Left ventricle myocardium inferior (tissue), 1 donor: Measurements from ENCODE around the gene CSF2RB. TPM values are rescaled to one million over a fixed set of nuclear protein-coding genes. Genes with fewer than 3 reads are reported as not detected.

ENCODE experiments used
- DNase-seq: peaks from one replicate; pipeline ENCODE4 v3.0.0-alpha.2; 2020
- H3K27ac ChIP-seq: fragments of 200-600 bp; replicated peaks from 2 replicates; pipeline ENCODE4 v1.8.0; 2021
- H3K27me3 ChIP-seq: fragments of 200-600 bp; 2 replicates; pipeline ENCODE4 v1.8.0; 2021; ENCODE audit warnings: low read depth
- H3K36me3 ChIP-seq: fragments of 200-600 bp; 2 replicates; pipeline ENCODE4 v1.8.0; 2021
- H3K4me1 ChIP-seq: fragments of 200-600 bp; 2 replicates; pipeline ENCODE4 v1.8.0; 2021
- H3K4me3 ChIP-seq: fragments of 200-600 bp; 2 replicates; pipeline ENCODE4 v1.8.0; 2021; ENCODE audit warnings: mild to moderate bottlenecking, moderate library complexity
- H3K9me3 ChIP-seq: fragments of 200-600 bp; replicated peaks from 2 replicates; pipeline ENCODE4 v1.8.0; 2021
- intact Hi-C: fragments of 100-400 bp; cut with micrococcal nuclease; formaldehyde crosslinking; loops from one replicate; pipeline ENCODE4 v1.11.0; 2022
- total RNA-seq: library from RNA; stranded (reverse); fragmentation: NEBNext Ultra II Directional; extraction: Animal tissue kit (Norgen Biotek cat#: 25700); gene quantifications from one replicate; pipeline ENCODE4 v1.2.1, GENCODE V29; 2021
- TF ChIP-seq, protein P1 (sequence below): fragments of 200-600 bp; IDR thresholded peaks from 2 replicates; pipeline ENCODE4 v1.8.0; 2021; ENCODE audit warnings: antibody characterized with exemption, mild to moderate bottlenecking, borderline replicate concordance
- donor health status: DM: no; HTN: yes; CAD: no; lungs with severe emphysema.

CSF2RB gene
- total RNA-seq, 1 donor from 2014 or later = 2.8 TPM

DNA sequence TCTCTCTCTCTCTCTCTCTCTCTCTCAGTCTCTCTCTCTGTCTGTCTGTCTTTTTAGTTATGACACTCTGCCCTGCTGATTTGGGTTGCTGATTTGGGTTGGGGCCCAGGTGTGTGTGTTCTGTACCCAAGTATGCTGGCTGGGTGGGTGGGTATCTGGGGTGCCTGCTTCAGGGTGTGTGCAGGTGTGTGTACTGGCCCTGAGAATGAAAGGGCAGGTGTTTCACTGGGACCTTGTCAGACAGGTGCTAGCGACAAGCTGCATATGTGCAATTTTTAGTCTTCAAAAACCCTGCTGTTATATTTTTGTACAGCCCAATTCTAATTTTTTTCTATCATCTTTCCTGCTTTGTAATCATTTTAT lies 943 bp downstream of the CSF2RB start:
- DNase-seq = no peak
- intact Hi-C loops = no loop called here
- Histone ChIP-seq H3K27me3 (peaks cover 34% of the 10 kb centered on the region), H3K9me3 (peaks cover 8% of the 10 kb centered on the region), H3K36me3 (no peaks in the 10 kb centered on the region), H3K4me1 (no peaks in the 10 kb centered on the region), H3K4me3 (peak overlapping the region; percentile 51), H3K27ac (no peak overlapping the region)
- TF ChIP-seq, protein P1, sequence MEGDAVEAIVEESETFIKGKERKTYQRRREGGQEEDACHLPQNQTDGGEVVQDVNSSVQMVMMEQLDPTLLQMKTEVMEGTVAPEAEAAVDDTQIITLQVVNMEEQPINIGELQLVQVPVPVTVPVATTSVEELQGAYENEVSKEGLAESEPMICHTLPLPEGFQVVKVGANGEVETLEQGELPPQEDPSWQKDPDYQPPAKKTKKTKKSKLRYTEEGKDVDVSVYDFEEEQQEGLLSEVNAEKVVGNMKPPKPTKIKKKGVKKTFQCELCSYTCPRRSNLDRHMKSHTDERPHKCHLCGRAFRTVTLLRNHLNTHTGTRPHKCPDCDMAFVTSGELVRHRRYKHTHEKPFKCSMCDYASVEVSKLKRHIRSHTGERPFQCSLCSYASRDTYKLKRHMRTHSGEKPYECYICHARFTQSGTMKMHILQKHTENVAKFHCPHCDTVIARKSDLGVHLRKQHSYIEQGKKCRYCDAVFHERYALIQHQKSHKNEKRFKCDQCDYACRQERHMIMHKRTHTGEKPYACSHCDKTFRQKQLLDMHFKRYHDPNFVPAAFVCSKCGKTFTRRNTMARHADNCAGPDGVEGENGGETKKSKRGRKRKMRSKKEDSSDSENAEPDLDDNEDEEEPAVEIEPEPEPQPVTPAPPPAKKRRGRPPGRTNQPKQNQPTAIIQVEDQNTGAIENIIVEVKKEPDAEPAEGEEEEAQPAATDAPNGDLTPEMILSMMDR = no peak

DNA sequence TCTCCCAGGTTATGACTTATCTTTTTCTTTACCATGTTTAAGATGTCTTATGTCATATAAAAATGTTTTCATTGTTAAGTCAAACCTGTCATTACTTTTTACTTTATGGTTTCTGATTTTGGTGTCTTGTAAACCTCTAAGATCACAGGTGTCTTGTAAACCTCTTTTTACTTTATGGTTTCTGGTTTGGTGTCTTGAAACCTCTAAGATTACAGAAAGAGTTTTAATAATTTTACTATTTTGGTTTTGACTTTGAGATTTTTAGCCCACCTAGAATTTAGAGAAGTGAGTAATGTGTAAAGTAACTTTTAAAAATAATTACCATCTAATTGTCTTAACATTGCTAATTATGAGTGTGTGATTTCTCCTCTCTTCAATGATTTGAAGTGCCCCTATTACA lies 2.6 kb downstream of the CSF2RB start:
- Histone ChIP-seq H3K27ac (no peak overlapping the region), H3K27me3 (peaks cover 27% of the 10 kb centered on the region), H3K9me3 (peaks cover 8% of the 10 kb centered on the region), H3K36me3 (no peaks in the 10 kb centered on the region), H3K4me1 (no peaks in the 10 kb centered on the region), H3K4me3 (no peak overlapping the region)
- TF ChIP-seq, protein P1 = no peak
- intact Hi-C loops = no loop called here
- no peak for DNase-seq

GRCh38 chr22:36918586-36919284 lies 5.3 kb downstream of the CSF2RB start:
- Histone ChIP-seq H3K4me3 (no peak overlapping the region), H3K36me3 (no peaks in the 10 kb centered on the region), H3K4me1 (peaks cover 3% of the 10 kb centered on the region), H3K27me3 (peaks cover 35% of the 10 kb centered on the region), H3K9me3 (peaks cover 8% of the 10 kb centered on the region), H3K27ac (no peak overlapping the region)
- TF ChIP-seq, protein P1 = no peak
- DNase-seq = no peak
- intact Hi-C loops = no loop called here

DNA sequence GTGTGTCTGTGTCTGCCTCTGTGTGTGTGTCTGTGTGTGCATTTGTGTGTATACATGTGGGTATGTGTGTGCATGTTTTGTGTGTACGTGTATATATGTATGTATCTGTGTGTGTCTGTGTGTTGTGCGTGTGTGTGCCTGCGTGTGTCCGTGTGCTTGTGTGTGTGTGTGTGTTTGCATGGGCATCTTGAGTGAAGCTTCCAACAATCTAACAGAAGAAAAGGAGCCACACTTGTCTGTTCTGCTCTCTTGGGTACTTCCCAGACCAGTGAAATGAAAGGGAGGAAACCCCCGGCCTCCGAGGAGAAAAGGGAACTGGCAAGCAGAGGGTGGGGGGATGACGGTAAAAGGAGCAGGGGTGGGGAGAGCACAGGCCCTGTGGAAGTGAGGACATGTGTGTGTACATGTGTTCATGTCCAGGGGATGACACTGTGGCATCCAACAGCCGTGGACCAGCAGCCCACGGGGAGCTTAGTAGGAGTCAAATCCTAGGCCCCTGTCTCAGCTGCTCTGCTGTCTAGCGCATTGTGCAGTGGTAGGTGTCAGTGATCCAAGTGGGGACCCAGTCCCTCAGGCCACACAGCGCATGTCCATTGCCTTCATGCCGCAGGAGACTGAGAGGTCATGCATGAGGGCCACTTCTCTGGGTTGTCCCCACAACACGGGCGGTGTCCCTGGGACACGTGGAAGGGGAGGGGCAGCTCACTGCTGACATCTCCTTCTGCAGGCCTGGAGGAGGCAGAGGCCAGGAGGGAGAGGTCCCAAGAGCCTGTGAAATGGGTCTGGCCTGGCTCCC lies 8.1 kb downstream of the CSF2RB start:
- Histone ChIP-seq H3K4me3 (no peak overlapping the region), H3K4me1 (peaks cover 3% of the 10 kb centered on the region), H3K36me3 (no peaks in the 10 kb centered on the region), H3K27me3 (peaks cover 59% of the 10 kb centered on the region), H3K9me3 (peaks cover 8% of the 10 kb centered on the region), H3K27ac (no peak overlapping the region)
- DNase-seq = no peak
- TF ChIP-seq, protein P1 = no peak
- intact Hi-C loops = no loop called here

- DNase-seq = no peak
Observed at GRCh38 chr22:36922105-36922608, 8.7 kb downstream of the CSF2RB start.

More at GRCh38 chr22:36922105-36922608, 8.7 kb downstream of the CSF2RB start:
- Histone ChIP-seq H3K36me3 (no peaks in the 10 kb centered on the region), H3K9me3 (peaks cover 8% of the 10 kb centered on the region), H3K4me1 (peaks cover 3% of the 10 kb centered on the region), H3K27ac (no peak overlapping the region), H3K27me3 (peaks cover 62% of the 10 kb centered on the region), H3K4me3 (no peak overlapping the region)
- intact Hi-C loops = no loop called here
- TF ChIP-seq, protein P1 = no peak
